Esophagus squamous epithelium (tissue), 5 donors: Measurements from ENCODE around the gene NLGN1. TPM values are rescaled to one million over a fixed set of nuclear protein-coding genes. Genes with fewer than 3 reads are reported as not detected.

Experiments
- DNase-seq: peaks from one replicate; lab custom pipeline; 2025; lab: John Stamatoyannopoulos, UW
- H3K27ac ChIP-seq, 4 donors: fragments of 200-600 bp; sonication (generic); one replicate each; pipeline ENCODE4 v1.5.1; 2016 to 2019; ENCODE audit warnings: mild to moderate bottlenecking in 1 of 4
- H3K27me3 ChIP-seq, 4 donors: fragments of 200-600 bp; sonication (generic); 1 replicate in 3 of 4; 2 replicates in 1 of 4; pipeline versions ENCODE4 v1.5.1 to v1.6.0; 2017 to 2021; ENCODE audit warnings: antibody characterized with exemption in 1 of 4
- H3K36me3 ChIP-seq, 3 donors: fragments of 200-600 bp; sonication (generic); one replicate each; pipeline ENCODE4 v1.5.1; 2016 to 2019
- H3K4me1 ChIP-seq, 3 donors: fragments of 200-600 bp; sonication (generic); one replicate each; pipeline ENCODE4 v1.5.1; 2017 to 2019
- H3K4me3 ChIP-seq, 4 donors: fragments of 200-600 bp; sonication (generic); 1 replicate in 3 of 4; 2 replicates in 1 of 4; pipeline ENCODE4 v1.5.1; 2016 to 2019; ENCODE audit warnings: mild to moderate bottlenecking in 2 of 4, moderate library complexity in 1 of 4
- H3K9me3 ChIP-seq, 3 donors: fragments of 200-600 bp; sonication (generic); one replicate each; pipeline ENCODE4 v1.5.1; 2016 to 2019
- CTCF ChIP-seq, 6 experiments: fragments of 450-650 bp in 4 of 6; fragments of 200-600 bp in 2 of 6; sonication (generic) in 2 of 6; IDR thresholded peaks; one replicate each; pipeline ENCODE4 v1.5.1; 2016 to 2019; ENCODE audit warnings: antibody characterized with exemption in 6 of 6, mild to moderate bottlenecking in 4 of 6, moderate library complexity in 4 of 6
- POLR2A ChIP-seq, 4 donors: fragments of 450-650 bp; IDR thresholded peaks; one replicate each; pipeline ENCODE4 v1.6.1; 2017; ENCODE audit warnings: antibody characterized with exemption in 4 of 4, mild to moderate bottlenecking in 4 of 4, moderate library complexity in 3 of 4
- WGBS, 2 donors: methylation state at CpG; one replicate each; pipeline ENCODE4 v1.1.5; 2018; 5-methylcytosine and 5-hydroxymethylcytosine counted together
- intact Hi-C: fragments of 100-400 bp; cut with DNase I; formaldehyde crosslinking; loops from one replicate; pipeline ENCODE4 v1.15.0; 2022
- total RNA-seq, 4 donors: library from RNA; depleted of rRNA; stranded (reverse); fragments of >200 nt; gene quantifications; one replicate each; pipeline ENCODE4 v1.1.0, GENCODE V29; 2016
- donor health status: DM: yes; HTN: yes; CAD: no.

NLGN1 gene
- total RNA-seq, 4 donors from 2014 or later = 0.34 to 12.6 (median 2.9) TPM

- no peaks in the 10 kb centered on the region for H3K36me3 ChIP-seq
- no peak for TF ChIP-seq CTCF (IDR thresholded peaks at IDR 0.05)
- TF ChIP-seq POLR2A (IDR thresholded peaks at IDR 0.05) = no peak
- no peak overlapping the region for H3K27ac ChIP-seq
- no peaks in the 10 kb centered on the region for H3K4me1 ChIP-seq
- no peak for DNase-seq
- no peaks in the 10 kb centered on the region for H3K27me3 ChIP-seq
- no peak overlapping the region for H3K4me3 ChIP-seq
- H3K9me3 ChIP-seq = no peaks in the 10 kb centered on the region
- intact Hi-C loops = no loop called here
- 38 to 91% methylated on average over 1 of the region's 1 CpG for WGBS, 2 donors
Measured at GRCh38 chr3:173905381-173905780, 507.8 kb downstream of the NLGN1 start.

- no peak for DNase-seq
- no peaks in the 10 kb centered on the region for H3K36me3 ChIP-seq
- TF ChIP-seq CTCF (IDR thresholded peaks at IDR 0.05) (no peak), POLR2A (IDR thresholded peaks at IDR 0.05) (no peak)
- no peak overlapping the region for H3K4me3 ChIP-seq
- H3K4me1 ChIP-seq = no peaks in the 10 kb centered on the region
- no peaks in the 10 kb centered on the region for H3K27me3 ChIP-seq
- 18 to 21% methylated on average over 3 of the region's 3 CpGs for WGBS, 2 donors
- intact Hi-C loops = no loop called here
- H3K27ac ChIP-seq = no peak overlapping the region
- H3K9me3 ChIP-seq = no peaks in the 10 kb centered on the region
Measured at GRCh38 chr3:173911446-173911845, 513.9 kb downstream of the NLGN1 start.

GRCh38 chr3:173912126-173912525 lies 514.6 kb downstream of the NLGN1 start:
- no peaks in the 10 kb centered on the region for H3K27me3 ChIP-seq
- no peaks in the 10 kb centered on the region for H3K36me3 ChIP-seq
- no peak overlapping the region for H3K4me3 ChIP-seq
- H3K27ac ChIP-seq = no peak overlapping the region
- H3K9me3 ChIP-seq = no peaks in the 10 kb centered on the region
- WGBS, 2 donors = 63% methylated on average over 4 of the region's 4 CpGs
- TF ChIP-seq POLR2A (IDR thresholded peaks at IDR 0.05) (no peak), CTCF (IDR thresholded peaks at IDR 0.05) (no peak)
- DNase-seq = no peak
- intact Hi-C loops = no loop called here
- no peaks in the 10 kb centered on the region for H3K4me1 ChIP-seq

- H3K27me3 ChIP-seq = no peaks in the 10 kb centered on the region
- H3K4me1 ChIP-seq = no peaks in the 10 kb centered on the region
- WGBS, 2 donors = 16 to 20% methylated on average over 2 of the region's 2 CpGs
- no peak for DNase-seq
- intact Hi-C loops = no loop called here
- no peaks in the 10 kb centered on the region for H3K36me3 ChIP-seq
- no peaks in the 10 kb centered on the region for H3K9me3 ChIP-seq
- no peak overlapping the region for H3K27ac ChIP-seq
- TF ChIP-seq CTCF (IDR thresholded peaks at IDR 0.05) (no peak), POLR2A (IDR thresholded peaks at IDR 0.05) (no peak)
- H3K4me3 ChIP-seq = no peak overlapping the region
Measured at GRCh38 chr3:173913397-173913796, 515.9 kb downstream of the NLGN1 start.

- no peak for DNase-seq
- Histone ChIP-seq H3K27ac (no peak overlapping the region), H3K9me3 (no peaks in the 10 kb centered on the region), H3K36me3 (no peaks in the 10 kb centered on the region), H3K4me3 (no peak overlapping the region), H3K4me1 (no peaks in the 10 kb centered on the region), H3K27me3 (no peaks in the 10 kb centered on the region)
- TF ChIP-seq POLR2A (IDR thresholded peaks at IDR 0.05) (no peak), CTCF (IDR thresholded peaks at IDR 0.05) (no peak)
- intact Hi-C loops = no loop called here
- WGBS, 2 donors = 71 to 100% methylated on average over 1 of the region's 1 CpG
Measured at GRCh38 chr3:173913974-173914421, 516.5 kb downstream of the NLGN1 start.
